ENCODE results near the gene EBPL.

Gene EBPL

DNA sequence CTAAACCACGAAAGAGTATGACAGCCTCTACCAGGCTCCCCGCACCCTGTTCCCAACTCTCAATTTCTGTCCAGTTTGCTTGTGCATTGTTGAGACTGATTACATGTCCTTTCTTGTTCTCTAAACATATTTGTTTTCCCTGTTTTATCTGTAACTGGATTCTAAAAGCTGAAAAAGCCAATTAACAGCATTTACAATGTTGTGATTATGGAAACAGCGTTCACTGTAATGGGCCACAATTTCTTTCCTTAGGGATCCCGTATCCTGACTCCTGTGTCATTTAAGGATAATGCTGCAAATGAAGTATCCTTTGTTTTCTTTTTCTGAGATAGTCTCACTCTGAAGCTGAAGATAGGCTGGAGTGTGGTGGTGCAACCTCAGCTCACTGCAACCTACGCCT, 20.5 kb downstream of the EBPL start:
- no peak for DNase-seq

DNA sequence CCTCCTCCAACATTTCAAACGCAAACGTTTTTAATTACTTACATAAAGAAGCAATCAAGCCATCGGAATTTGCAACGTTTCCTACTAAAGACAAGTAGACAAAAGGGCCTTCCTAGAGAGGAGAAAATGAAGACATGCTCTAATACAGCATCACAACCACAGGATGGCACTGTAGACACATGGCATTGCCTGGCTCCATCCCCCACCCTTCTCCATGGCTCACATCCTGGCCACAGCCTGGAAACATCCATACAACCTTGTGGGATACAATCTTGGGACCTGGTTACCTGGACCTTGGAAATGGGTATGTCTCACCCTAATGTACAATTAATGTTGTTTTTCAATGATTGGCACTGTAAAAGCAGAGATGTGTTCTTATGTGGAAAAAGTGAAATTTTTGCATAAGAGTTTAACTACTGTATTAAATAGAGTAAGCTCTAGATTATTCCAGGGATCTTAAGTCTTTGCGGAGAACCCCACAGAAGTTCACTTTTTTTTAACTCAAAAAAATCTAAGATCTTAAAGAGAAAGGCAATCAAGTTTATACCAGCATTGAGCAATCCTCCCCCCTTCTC, 21.5 kb downstream of the EBPL start:
- peak; percentile 59 for DNase-seq

DNA sequence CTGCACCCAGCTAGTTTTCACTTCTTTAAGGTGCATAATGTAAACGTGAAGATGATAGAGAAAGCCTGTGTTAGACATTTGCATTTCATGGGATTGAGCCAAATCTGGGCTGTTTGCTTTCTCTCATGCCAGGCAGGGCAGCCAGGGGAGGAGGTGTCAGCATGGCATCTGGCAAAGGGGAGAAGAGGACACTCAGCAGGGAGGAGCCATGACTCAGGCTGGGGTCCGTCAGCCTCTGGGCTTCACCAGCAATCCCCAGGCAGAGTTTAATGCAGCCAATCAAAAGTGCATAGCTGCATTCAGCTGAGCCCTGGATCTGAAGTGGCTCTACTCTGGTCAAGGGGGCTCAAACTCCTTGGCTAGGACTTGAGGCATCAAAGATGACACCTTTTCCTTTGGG, 23.5 kb downstream of the EBPL start:
- no peak for DNase-seq

DNA sequence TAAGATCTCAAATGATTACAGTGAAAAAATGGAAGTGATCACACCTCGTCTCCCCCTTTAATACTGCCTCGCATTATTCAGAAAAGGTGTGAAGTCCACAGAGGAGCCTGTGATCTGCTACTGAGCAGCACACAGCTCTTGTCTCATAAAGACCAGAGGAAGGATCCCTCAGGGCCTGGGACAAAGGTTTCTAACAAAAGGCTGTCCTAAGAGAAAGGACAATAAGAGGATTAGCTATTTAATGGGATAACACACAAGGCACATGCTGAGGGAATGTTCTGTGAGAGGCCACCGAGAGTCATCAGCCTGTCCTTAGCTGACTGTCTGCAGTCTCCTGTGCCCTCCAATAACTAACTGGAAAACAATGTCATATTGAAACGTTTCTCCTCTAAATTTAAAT, 26.7 kb downstream of the EBPL start:
- DNase-seq: no peak

DNA sequence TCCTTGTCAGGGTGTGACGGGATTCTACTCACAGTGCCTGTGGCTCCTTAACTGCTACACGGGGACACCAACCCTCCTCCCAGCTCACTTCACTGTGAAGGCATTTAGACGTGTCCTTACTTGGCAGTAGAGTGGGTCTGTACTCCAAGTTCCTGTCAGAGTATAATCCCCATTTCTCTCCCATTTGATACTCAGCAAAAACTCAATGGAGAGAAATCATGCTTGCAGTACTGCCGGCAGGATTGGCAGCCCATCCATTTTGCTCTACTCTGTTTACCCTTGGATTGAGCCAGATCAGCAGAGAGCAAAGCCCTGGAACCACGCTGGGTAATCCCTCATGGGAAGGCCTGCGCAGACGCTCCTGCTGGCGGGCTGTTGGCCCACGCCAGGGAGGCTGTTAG, 34.0 kb downstream of the EBPL start:
- no peak for DNase-seq

DNA sequence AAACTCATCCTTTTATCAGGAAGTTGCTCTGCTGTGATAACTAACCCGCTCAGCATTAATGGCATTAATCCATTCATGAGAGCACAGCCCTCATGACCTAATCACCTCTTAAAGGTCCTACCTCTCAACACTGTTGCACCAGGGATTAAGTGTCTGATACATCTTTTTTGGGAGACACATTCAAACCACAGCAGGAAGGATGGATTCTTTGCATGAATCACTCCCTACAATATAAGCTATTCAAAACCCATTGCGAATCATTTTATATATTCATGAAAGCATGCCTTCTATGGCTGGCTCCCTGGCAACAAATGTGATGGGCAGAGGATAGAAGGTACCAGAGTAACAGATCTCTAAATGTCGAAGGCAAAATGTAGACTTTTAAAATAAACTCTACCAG, 35.4 kb downstream of the EBPL start:
- DNase-seq: no peak

DNA sequence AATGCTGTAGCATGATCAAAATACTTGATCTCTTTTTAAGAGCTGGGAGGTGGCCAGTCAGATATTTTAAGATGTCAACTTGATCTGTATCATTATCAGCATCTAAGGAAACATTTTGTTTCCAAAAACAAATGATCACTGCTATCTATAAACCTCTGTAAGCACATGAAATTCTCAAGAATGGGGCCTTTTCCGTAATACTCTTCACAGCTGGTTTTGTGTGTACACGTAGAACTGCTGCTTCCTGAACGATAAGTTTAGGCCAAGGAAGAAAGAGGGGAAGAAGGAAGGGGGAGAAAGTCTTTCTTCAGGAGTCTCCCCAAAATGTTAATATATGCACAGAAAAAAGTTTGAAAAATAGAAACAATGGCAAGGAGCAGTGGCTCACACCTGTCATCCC, 37.3 kb downstream of the EBPL start:
- no peak for DNase-seq

DNA sequence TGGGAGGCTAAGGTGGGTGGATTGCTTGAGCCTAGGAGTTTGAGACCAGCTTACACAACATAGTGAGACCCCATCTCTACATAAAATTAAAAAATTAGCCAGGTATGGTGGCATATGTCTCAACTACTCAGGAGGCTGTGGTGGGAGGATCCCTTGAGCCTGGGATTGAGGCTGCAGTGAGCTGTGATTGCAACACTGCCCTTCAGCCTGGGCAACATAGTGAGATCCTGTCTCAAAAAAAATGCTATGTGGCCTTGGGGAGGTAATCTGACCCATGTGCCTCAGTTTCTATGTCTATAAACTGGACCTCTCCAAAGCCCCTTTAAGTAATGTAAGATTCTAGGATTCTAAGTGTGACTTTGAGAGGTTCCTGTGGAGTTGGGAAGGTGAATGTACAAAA, 37.8 kb downstream of the EBPL start:
- no peak for DNase-seq

DNA sequence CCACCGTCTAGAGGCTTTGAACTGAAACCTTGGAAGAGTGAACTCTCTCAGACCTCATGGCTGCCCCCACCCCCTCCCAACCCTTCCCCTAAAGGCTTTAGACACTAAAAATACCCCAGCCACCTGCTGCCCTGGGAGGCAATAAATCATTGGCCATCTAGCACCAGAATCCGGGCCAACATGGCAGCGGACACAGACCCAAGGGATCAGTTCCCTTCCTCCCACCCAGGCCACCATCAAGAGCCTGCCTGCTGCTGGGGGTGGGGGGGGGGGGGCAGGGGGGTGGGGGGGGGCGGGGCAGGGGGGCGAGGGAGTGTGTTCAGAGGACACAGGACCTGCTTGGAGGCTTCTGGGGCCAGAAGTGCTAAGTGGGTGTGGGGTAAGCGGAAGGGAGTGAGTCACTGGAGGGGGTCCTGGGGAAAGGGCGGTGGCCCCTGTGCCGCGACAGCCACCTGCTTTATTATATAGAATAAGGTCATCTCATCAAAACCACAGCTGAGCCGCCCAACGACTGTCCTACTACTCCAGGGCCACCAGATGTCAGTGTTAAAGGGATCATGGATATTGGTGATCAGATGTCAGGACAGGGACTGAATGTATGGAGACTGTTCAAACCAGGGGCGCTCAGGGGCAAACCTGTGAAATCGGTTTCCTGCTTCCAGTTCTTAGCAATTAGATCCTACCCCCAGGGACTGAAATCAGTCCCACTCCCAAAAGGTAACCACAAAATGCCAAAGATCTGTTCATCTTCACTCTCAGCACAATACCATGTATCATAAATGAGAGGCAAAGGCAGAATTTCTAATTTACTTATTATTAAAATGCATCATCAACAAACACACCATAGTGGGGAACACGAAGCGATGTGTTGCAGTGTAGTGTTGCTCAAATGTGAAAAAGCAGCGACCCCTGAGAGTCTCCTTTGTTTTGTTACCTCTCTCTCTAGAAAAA, 38.7 kb downstream of the EBPL start:
- peak; percentile 54 for DNase-seq

DNA sequence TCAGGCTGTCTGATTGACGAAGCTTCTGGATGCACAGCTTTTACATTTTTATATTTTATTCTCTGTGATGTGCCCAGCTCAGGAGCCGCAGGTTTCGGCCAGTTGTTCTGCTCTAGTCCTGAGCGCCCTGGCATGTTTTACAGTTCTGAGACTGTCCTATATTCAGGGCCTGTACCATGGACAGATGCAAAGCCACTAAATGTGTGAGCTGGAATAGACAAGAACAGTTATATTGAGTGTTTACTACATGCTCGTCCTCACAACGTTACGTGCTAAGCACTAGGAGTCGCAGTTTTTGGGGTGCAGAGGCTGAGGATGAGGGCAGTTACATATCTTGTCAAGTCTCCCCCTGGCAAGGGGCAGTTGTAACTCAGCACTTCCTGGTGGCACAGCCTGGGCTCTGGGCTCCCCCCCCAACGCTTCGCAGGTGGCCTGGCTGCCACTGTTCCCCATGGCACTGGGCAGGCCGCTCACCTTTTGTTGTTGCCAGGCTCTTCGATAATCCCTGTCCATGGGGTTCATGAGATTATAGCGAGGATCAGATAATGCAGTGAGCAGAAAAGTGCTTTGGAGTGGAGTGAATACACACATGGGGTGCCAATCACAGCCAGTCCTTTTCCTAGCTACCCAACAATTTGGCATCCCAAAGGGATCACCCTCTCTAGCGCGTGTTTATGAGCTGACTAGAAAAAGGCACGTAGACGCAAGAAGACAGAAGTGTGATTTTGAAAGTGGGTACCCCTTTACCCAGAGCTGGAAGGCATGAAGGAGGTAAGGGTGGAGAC, 39.5 kb downstream of the EBPL start:
- no peak for DNase-seq

DNA sequence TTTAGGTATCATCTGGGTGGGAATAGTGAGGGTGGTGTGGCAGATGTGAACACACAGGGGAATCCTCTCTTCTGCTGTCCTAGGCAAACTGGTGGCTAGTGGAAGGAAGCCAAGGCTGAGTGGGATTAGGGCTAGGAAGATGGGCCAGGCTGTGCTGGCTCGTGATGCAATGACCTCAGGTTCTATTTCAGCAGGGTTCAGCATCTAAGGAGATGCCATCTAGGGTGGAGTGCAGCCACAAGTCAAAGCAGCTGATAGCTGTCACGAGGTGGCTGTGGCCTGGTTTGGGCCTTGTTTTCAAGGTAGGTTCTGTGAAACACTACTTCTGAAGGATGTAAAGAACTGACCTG, 41.3 kb downstream of the EBPL start:
- DNase-seq: no peak

DNA sequence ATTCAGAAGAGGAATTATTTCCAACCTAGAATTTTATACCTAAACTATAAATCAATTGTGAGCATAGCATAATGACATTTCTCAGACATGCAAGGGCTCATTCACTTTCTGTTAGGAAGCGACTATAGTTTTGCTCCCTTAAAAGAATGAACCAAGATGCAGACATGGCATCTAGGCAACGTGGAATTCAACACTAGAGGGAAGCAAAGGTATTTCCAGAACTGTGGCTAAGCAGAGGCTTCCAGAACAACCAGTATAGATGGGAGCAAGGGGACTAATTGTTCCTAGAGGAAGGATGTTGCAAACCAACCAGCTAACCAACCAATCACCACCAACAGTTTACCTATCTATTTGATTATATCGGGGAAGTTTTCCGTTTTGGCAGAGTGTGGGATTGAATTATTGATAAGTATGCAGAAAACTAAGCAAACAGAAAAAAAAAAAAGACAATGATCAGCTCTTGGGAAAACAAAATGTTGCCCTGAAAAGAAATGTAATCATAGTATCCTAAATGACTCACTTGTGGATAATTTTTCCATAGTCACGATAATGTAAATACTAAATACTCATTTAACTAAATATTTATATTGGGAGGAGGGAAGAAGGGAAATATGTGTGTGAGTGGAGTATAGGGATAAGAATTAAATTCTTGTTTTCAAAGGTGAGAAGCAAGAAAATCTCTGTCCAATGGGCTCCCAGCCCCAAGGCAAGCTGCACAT, 41.9 kb downstream of the EBPL start:
- peak; percentile 20 for DNase-seq

DNA sequence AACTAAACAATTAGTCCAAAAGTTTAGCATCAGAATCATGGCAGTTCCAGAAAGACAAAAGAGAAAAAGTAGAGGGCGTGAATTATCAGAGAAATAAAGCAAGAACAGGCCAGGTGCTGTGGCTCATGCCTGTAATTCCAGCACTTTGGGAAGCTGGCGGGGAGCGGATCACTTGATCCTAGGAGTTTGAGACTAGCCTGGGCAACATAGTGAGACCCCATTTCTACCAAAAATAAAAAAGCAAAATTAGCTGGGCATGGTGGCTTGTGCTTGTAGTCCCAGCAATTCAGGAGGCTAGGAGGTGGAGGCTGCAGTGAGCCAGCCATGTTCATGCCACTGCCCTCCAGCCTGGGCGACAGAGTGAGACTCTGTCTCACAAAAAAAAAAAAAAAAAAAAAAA, 44.6 kb downstream of the EBPL start:
- no peak for DNase-seq

DNA sequence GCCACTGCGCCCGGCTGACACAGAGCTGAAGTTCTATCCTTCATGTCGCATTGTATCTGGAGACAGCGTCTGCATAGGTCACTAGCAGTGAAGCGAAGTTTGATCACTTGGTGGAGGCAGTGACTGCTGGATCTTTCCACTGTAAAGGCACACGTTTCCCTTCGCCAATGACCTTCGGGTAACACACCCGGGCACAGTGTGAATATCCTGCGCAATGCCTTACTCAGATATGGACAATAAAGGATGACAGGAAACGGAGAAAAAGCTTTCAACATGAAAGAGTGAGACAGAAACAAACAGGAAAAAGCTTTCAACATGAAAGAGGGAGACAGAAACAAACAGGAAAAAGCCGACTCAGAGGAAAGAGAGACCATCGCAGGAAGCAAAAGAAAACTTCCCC, 45.8 kb downstream of the EBPL start:
- DNase-seq: no peak

DNA sequence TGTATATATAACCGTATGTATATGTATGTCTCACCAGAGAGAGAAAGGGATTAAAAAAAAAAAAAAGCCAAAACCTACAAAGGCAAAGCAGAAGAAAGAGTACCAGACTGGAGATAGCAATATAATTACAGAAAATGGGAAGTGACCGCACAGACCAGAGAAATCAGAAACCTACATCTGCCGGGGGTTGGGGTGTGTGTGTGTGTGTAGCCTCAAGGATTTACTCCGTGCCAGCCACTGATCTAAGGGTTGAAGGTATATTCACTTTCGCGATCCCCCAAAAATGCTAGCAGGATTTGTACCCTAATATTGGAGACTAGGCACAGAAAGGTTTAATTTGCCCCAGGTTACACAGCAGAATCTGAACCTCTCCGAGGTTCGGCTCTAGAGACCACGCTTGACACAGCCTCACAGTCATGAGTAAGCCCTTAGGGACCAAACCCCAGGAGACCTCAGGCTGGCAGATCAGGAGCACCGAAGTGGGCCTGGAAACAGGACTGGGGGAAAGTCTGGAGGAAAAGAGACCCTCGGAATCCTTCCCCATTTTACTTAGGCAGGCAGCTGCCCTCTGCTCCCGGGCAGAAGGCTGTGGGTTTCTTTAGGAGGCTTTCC, 48.1 kb downstream of the EBPL start:
- no peak for DNase-seq

DNA sequence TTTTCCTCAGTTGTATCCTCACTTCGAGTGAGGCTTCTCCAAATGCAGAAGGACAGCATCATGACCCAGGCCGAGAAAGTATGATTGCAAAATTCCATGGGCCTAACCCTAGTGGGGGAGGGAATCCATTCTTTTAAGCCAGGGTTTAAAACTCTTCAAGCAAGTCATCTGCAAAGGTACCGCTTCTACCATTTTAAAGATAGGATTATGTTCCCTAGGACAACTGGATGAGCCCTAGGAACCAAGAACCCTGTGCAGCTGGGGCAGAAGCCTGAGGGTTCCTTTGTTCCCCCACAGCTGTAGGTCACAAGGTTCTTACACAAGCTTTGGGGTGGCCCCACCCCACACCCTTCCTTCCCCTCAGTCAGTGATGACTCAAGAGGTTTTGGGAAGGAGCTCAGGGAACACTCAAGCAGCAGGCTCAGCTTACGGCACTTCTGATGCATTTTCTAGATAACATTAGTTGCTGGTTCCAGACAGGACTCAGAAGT, 49.4 kb downstream of the EBPL start:
- no peak for DNase-seq

DNA sequence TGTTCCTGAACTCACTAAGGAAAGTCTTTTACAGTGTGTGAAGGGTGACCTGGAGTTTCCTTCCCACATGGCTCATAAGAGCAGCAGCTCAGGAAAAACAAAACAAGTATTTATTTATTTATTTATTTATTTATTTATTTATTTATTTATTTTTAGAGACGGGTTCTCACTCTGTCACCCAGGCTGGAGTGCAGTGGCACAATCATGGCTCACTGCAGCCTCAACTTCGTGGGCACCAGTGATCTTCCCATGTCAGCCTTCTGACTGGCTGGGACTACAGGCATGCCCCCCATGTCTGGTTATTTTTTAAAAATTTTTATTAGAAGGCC, 52.6 kb downstream of the EBPL start:
- DNase-seq: no peak

DNA sequence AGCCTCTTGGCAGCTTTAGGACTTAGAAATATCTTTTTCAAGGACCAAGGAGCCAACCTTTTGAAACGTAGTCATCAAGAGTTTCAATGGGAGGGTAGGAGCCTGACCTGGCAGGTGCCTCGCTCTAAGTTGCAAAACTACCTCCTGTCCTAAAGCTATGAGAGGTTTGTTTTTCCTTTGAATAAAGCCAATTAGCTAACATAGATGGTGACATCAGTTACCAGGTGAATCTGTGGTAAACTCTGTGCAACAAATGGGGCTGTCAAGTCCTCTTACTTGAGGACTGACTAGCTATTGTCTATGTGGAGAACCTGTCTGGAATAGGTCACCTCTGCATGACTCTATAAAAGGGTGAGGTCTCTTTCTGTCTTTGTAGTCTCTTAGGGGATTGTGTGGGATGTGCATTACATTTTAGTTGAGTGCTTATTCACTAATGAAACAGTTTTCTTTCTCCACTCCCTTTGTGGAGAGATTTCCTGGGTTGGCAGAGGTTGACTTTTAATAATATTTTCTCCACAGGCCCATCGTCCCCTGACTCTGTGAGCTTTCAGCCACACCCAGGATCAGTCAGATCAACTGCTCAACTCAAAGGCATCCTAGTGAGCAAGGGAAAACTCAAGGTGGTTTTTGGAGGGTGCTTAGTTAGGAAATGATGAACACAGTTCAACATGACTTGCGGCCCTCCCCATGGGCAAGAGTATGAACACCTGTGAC, 53.1 kb downstream of the EBPL start:
- DNase-seq: no peak

DNA sequence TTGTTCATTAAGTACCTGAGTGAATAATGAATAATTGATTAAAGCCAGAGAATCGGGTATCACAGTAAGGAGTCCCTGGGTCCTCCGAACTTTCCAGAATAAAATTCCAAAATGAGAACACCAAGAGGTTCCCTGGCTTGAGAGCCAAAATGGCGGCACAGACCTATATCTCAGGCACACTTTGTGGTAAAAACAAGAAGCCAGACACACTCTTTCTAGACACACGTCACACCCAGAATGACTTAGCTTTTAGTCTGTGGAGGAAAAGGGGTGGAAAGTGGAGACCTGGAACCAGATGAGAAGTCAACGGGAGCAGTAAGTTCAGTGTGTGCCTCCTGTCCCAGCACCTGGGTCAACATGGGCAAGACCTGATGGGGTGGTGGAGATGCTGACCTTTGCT, 54.6 kb downstream of the EBPL start:
- DNase-seq: no peak

DNA sequence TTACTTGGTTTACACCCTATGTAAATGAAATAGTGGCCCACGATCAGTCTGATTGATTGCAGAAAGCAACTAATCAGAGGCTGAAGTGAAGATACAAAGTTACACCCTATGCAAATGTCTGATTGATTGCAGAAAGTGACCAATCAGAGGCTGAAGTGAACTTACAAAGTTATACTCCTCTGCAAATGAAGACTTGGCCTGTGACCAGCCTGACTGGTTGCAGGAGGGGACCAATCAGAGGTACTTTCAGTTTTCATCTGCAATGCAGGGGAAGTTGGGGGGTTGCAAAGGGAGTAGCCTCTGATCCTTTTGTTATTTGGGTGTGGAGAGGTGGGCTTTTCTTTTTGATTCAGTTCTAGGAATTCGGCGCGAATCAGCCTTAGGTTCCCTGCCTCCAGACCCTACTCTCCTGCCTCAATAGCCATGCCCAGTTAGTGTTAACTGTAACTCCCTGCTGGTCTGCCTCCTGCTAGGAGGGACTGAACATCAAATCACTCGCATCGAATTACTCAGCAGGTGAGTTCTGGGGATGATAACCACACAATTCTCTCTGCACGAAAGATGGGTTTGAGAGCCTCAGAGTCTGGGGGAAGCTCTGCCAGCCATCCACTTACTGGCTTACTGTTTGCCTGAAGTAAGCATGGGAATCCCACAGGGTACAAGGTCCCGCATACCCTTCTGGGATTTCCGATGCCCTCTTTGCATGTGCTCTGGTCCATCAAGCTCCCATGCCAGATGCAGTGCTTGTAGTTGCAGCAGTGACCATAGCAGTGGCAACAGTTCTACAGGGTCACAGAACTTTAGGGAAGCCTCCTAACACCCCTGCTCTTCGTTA, 55.5 kb downstream of the EBPL start:
- DNase-seq: no peak

DNA sequence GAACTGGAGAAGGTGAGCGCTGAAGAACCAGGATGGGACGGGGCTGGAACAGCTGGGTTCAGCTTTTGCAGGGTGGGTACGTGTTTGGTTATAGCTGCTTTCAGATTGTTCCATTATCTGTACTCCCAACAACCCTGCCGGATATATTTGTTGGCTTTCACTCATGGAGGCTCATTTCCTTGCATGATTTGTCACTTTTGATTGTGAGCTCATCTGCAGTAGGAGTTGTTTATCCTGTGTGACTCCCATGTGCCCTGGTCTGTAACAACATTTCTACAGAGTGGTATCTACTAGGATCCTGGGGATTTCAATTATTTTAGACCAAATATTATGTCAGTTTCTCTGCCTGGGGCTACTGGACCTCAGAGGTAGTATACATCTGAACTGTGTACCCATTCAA, 57.6 kb downstream of the EBPL start:
- no peak for DNase-seq
